B cell (primary cell): Measurements from ENCODE around the gene DHX40. TPM values are rescaled to one million over a fixed set of nuclear protein-coding genes. Genes with fewer than 3 reads are reported as not detected.

Experiments used
- ATAC-seq: fragments of 200-7000 bp; cut with Tn5 transposase; one replicate; pipeline ENCODE4 v1.10.0; 2021; ENCODE audit warnings: low read depth, mild to moderate bottlenecking, moderate number of reproducible peaks, moderate library complexity
- CTCF ChIA-PET: fragments of 350-600 bp; sonication (Branson Sonifier 250); formaldehyde crosslinking; loops from one replicate; lab custom pipeline; 2021; ENCODE audit warnings: antibody characterized with exemption, inconsistent platforms; lab: Charles Lee
- POLR2A ChIA-PET: fragments of 350-600 bp; sonication (Branson Sonifier 250); formaldehyde crosslinking; loops from one replicate; lab custom pipeline; 2021; ENCODE audit warnings: antibody characterized with exemption; lab: Charles Lee
- DNase-seq: peaks from one replicate; pipeline ENCODE4 v3.0.0; 2013
- H2AFZ ChIP-seq: 2 replicates; pipeline ENCODE4 v1.6.1; 2012; ENCODE audit warnings: mild to moderate bottlenecking, low read depth, low read length; ENCODE audit not compliant: insufficient read depth, poor library complexity, severe bottlenecking
- H3K27ac ChIP-seq, 2 donors: 1 replicate in 1 of 2; 2 replicates in 1 of 2; pipeline ENCODE4 v1.5.1; 2012 to 2013; ENCODE audit warnings: low read length in 2 of 2, mild to moderate bottlenecking in 2 of 2, moderate library complexity in 1 of 2
- H3K27me3 ChIP-seq, 4 experiments: fragments of 200-600 bp in 1 of 4; sonication (generic) in 1 of 4; replicated peaks in 1 of 4; 1 replicate in 2 of 4; 2 replicates in 2 of 4; pipeline versions ENCODE4 v1.6.1 to v1.7.0; 2013 to 2016; ENCODE audit warnings: low read length in 3 of 4, mild to moderate bottlenecking in 2 of 4, mixed read lengths in 1 of 4, moderate library complexity in 1 of 4; ENCODE audit not compliant: insufficient read depth in 4 of 4, control insufficient read depth in 3 of 4; ENCODE audit errors: control extremely low read depth in 1 of 4
- H3K36me3 ChIP-seq, 2 experiments: replicated peaks in 1 of 2; 1 replicate in 1 of 2; 2 replicates in 1 of 2; pipeline versions ENCODE4 v1.6.1 to v1.7.1; 2013; ENCODE audit warnings: low read length in 1 of 2; ENCODE audit not compliant: insufficient read depth in 2 of 2, control insufficient read depth in 1 of 2; ENCODE audit errors: control extremely low read depth in 1 of 2, extremely low read depth in 1 of 2
- H3K4me1 ChIP-seq, 2 donors: fragments of 200-600 bp in 1 of 2; sonication (generic) in 1 of 2; 1 replicate in 1 of 2; 2 replicates in 1 of 2; pipeline versions ENCODE4 v1.5.1 to v1.6.1; 2013 to 2017; ENCODE audit warnings: low read length in 2 of 2; ENCODE audit not compliant: control insufficient read depth in 2 of 2, insufficient read depth in 2 of 2
- H3K4me2 ChIP-seq: replicated peaks from 2 replicates; pipeline ENCODE3; 2012; ENCODE audit warnings: mild to moderate bottlenecking, low read depth, low read length; ENCODE audit not compliant: poor library complexity, severe bottlenecking
- H3K4me3 ChIP-seq, 5 experiments: fragments of 200-600 bp in 1 of 5; sonication (generic) in 1 of 5; 1 replicate in 3 of 5; 2 replicates in 2 of 5; pipeline versions ENCODE4 v1.5.1 to v1.7.0; 2011 to 2016; ENCODE audit warnings: low read length in 4 of 5, mild to moderate bottlenecking in 4 of 5, low read depth in 2 of 5, control low read depth in 1 of 5, moderate library complexity in 1 of 5; ENCODE audit not compliant: insufficient read depth in 1 of 5; ENCODE audit errors: control extremely low read depth in 1 of 5, extremely low read depth in 1 of 5
- H3K79me2 ChIP-seq: fragments of 200-600 bp; sonication (generic); one replicate; pipeline ENCODE4 v1.6.0; 2016; ENCODE audit warnings: low read length; ENCODE audit not compliant: control insufficient read depth, insufficient read depth
- H3K9ac ChIP-seq: fragments of 200-600 bp; sonication (generic); 2 replicates; pipeline ENCODE4 v1.6.1; 2017; ENCODE audit warnings: mild to moderate bottlenecking, low read length, moderate library complexity
- H3K9me3 ChIP-seq, 3 donors: one replicate each; pipeline versions ENCODE4 v1.6.1 to v1.7.1; 2013; ENCODE audit warnings: low read length in 2 of 3; ENCODE audit not compliant: control insufficient read depth in 2 of 3, insufficient read depth in 1 of 3; ENCODE audit errors: control extremely low read depth in 1 of 3
- H4K20me1 ChIP-seq: 2 replicates; pipeline ENCODE4 v1.6.0; 2012; ENCODE audit warnings: mild to moderate bottlenecking, low read length; ENCODE audit not compliant: insufficient read depth, control insufficient read depth, poor library complexity, severe bottlenecking
- H3K27ac Mint-ChIP-seq: one replicate; pipeline ENCODE4 v1.8.0; 2021; ENCODE audit warnings: mixed read lengths
- H3K27me3 Mint-ChIP-seq: one replicate; pipeline ENCODE4 v1.8.0; 2021; ENCODE audit warnings: mixed read lengths
- H3K4me1 Mint-ChIP-seq: one replicate; pipeline ENCODE4 v1.8.0; 2021; ENCODE audit warnings: mixed read lengths
- H3K4me3 Mint-ChIP-seq: one replicate; pipeline ENCODE4 v1.8.0; 2021; ENCODE audit warnings: mixed read lengths
- H3K9me3 Mint-ChIP-seq: one replicate; pipeline ENCODE4 v1.8.0; 2022; ENCODE audit warnings: mixed read lengths; ENCODE audit not compliant: insufficient read depth
- CTCF ChIP-seq: fragments of 200-600 bp; IDR thresholded peaks from one replicate; pipeline ENCODE4 v1.8.0; 2022; ENCODE audit warnings: antibody characterized with exemption, mild to moderate bottlenecking
- EZH2 ChIP-seq: IDR thresholded peaks from 2 replicates; pipeline ENCODE4 v1.6.1; 2012; ENCODE audit warnings: borderline replicate concordance, low read depth, mild to moderate bottlenecking, moderate library complexity, low read length; ENCODE audit not compliant: insufficient read depth, poor library complexity, severe bottlenecking
- WGBS: methylation state at CpG from one replicate; pipeline ENCODE4 v1.1.5; 2013; ENCODE audit warnings: missing lambda C conversion rate; ENCODE audit not compliant: insufficient coverage; 5-methylcytosine and 5-hydroxymethylcytosine counted together
- intact Hi-C: fragments of 100-400 bp; cut with micrococcal nuclease; formaldehyde crosslinking; loops from one replicate; pipeline ENCODE4 v1.10.0; 2022
- polyA plus RNA-seq: library from polyadenylated mRNA; depleted of rRNA; stranded (reverse); fragments of >200 nt; gene quantifications from 2 replicates; pipeline ENCODE4 v1.2.3, GENCODE V29; 2012
- total RNA-seq, 2 donors: library from RNA; stranded (reverse); fragments of 120-200 nt in 1 of 2; gene quantifications; 1 replicate in 1 of 2; 2 replicates in 1 of 2; pipeline versions ENCODE4 v1.2.3 to v1.2.4, GENCODE V29; 2013 to 2022

The DHX40 gene
- total and polyA plus RNA-seq, 2 donors (not counting 1 experiment from before 2014, with no cell fraction given), result 10.4 to 28.7 TPM

- TF ChIP-seq EZH2, result no peak
- peak; percentile 28 for TF ChIP-seq CTCF
- ChIA-PET POLR2A (no interaction called here), CTCF (interaction anchor here (1.4 kb wide), 1 partner anchor 17 kb away, joined by 5 read pairs; no protein-coding TSS in a partner anchor)
- Histone ChIP-seq H4K20me1 (no peaks in the 10 kb centered on the region), H3K4me1 (peaks cover 4 to 5% of the 10 kb centered on the region in 2 donors), H3K27me3 (no peaks in the 10 kb centered on the region), H3K4me2 (no peak overlapping the region), H3K9ac (no peak overlapping the region), H3K27ac (no peak overlapping the region), H3K9me3 (peaks cover 0 to 4% (median 0%) of the 10 kb centered on the region in 3 donors), H3K79me2 (no peaks in the 10 kb centered on the region), H3K36me3 (no peaks in the 10 kb centered on the region), H3K4me3 (no peak overlapping the region), H2AFZ (no peak overlapping the region)
- ATAC-seq (no peak), DNase-seq (no peak)
- Mint-ChIP-seq H3K4me3 (no peak overlapping the region), H3K27me3 (peaks cover 4% of the 10 kb centered on the region), H3K27ac (no peak overlapping the region), H3K4me1 (peaks cover 3% of the 10 kb centered on the region), H3K9me3 (no peaks in the 10 kb centered on the region)
- intact Hi-C loops, result no loop called here
Measured at GRCh38 chr17:59538195-59538909, 27.1 kb upstream of the DHX40 start.

GRCh38 chr17:59542960-59543635 lies 22.3 kb upstream of the DHX40 start:
- CTCF ChIA-PET, result no interaction called here
- no peak overlapping the region for H3K4me3 ChIP-seq
- H3K4me2 ChIP-seq, result no peak overlapping the region
- H3K9me3 Mint-ChIP-seq, result no peaks in the 10 kb centered on the region
- no peaks in the 10 kb centered on the region for H3K27me3 ChIP-seq
- TF ChIP-seq EZH2 (no peak), CTCF (no peak)
- peak overlapping the region; percentile 8 for H2AFZ ChIP-seq
- POLR2A ChIA-PET, result no interaction called here
- ATAC-seq, result no peak
- H3K27ac ChIP-seq, result no peak overlapping the region
- H3K36me3 ChIP-seq, result no peaks in the 10 kb centered on the region
- H3K27me3 Mint-ChIP-seq, result peaks cover 4% of the 10 kb centered on the region
- H3K79me2 ChIP-seq, result no peaks in the 10 kb centered on the region
- H3K4me1 ChIP-seq, result no peaks in the 10 kb centered on the region
- no peaks in the 10 kb centered on the region for H3K4me1 Mint-ChIP-seq
- no peaks in the 10 kb centered on the region for H3K9me3 ChIP-seq
- H3K4me3 Mint-ChIP-seq, result no peak overlapping the region
- no peak overlapping the region for H3K9ac ChIP-seq
- no peak for DNase-seq
- 100% methylated on average over 1 of the region's 8 CpGs for WGBS
- H3K27ac Mint-ChIP-seq, result no peak overlapping the region
- no peaks in the 10 kb centered on the region for H4K20me1 ChIP-seq
- intact Hi-C loops, result no loop called here
